Neuron (in vitro differentiated cells): Measurements from ENCODE around the gene KRTAP10-7.

Source experiments
- H2AFZ ChIP-seq: one replicate; pipeline ENCODE4 v1.6.1; 2013; ENCODE audit warnings: low read depth, mild to moderate bottlenecking, inconsistent platforms, low read length, moderate library complexity
- H3K27me3 ChIP-seq: one replicate; pipeline ENCODE4 v1.6.1; 2013; ENCODE audit warnings: low read length; ENCODE audit not compliant: insufficient read depth
- H3K36me3 ChIP-seq: one replicate; pipeline ENCODE4 v1.6.1; 2013; ENCODE audit warnings: low read length; ENCODE audit not compliant: insufficient read depth
- H3K4me1 ChIP-seq: one replicate; pipeline ENCODE4 v1.6.1; 2013; ENCODE audit warnings: low read length; ENCODE audit not compliant: insufficient read depth
- H3K4me3 ChIP-seq: 2 replicates; pipeline ENCODE4 v1.5.1; 2013; ENCODE audit warnings: mild to moderate bottlenecking, low read length, moderate library complexity
- H3K9me3 ChIP-seq: one replicate; pipeline ENCODE4 v1.6.1; 2013; ENCODE audit warnings: low read length

KRTAP10-7 gene

GRCh38 chr21:44614161-44614631, 13.8 kb downstream of the KRTAP10-7 start:
- H3K9me3 ChIP-seq, result peaks cover 3% of the 10 kb centered on the region

GRCh38 chr21:44614961-44615391, 14.6 kb downstream of the KRTAP10-7 start:
- Histone ChIP-seq H3K4me3 (no peak overlapping the region), H3K27me3 (no peaks in the 10 kb centered on the region), H3K9me3 (peaks cover 3% of the 10 kb centered on the region), H2AFZ (no peak overlapping the region), H3K4me1 (no peaks in the 10 kb centered on the region), H3K36me3 (no peaks in the 10 kb centered on the region)

More at GRCh38 chr21:44614161-44614631, 13.8 kb downstream of the KRTAP10-7 start:
- Histone ChIP-seq H3K36me3 (no peaks in the 10 kb centered on the region), H3K4me1 (no peaks in the 10 kb centered on the region), H2AFZ (no peak overlapping the region), H3K4me3 (no peak overlapping the region), H3K27me3 (no peaks in the 10 kb centered on the region)

- H3K4me3 ChIP-seq, result no peak overlapping the region
- H3K36me3 ChIP-seq, result no peaks in the 10 kb centered on the region
- no peak overlapping the region for H2AFZ ChIP-seq
- no peaks in the 10 kb centered on the region for H3K4me1 ChIP-seq
- H3K9me3 ChIP-seq, result peaks cover 3% of the 10 kb centered on the region
- H3K27me3 ChIP-seq, result no peaks in the 10 kb centered on the region
Observed at GRCh38 chr21:44615466-44615865, 15.1 kb downstream of the KRTAP10-7 start.

- no peaks in the 10 kb centered on the region for H3K27me3 ChIP-seq
- no peaks in the 10 kb centered on the region for H3K36me3 ChIP-seq
- no peak overlapping the region for H3K4me3 ChIP-seq
- H3K9me3 ChIP-seq, result peaks cover 3% of the 10 kb centered on the region
- no peak overlapping the region for H2AFZ ChIP-seq
- no peaks in the 10 kb centered on the region for H3K4me1 ChIP-seq
Observed at GRCh38 chr21:44615911-44616590, 15.7 kb downstream of the KRTAP10-7 start.

- Histone ChIP-seq H3K4me1 (no peaks in the 10 kb centered on the region), H3K27me3 (no peaks in the 10 kb centered on the region)
Observed at GRCh38 chr21:44616591-44616926, 16.2 kb downstream of the KRTAP10-7 start.

GRCh38 chr21:44617071-44617501, 16.7 kb downstream of the KRTAP10-7 start:
- H3K4me3 ChIP-seq, result no peak overlapping the region
- H3K4me1 ChIP-seq, result no peaks in the 10 kb centered on the region
- no peaks in the 10 kb centered on the region for H3K36me3 ChIP-seq
- H3K27me3 ChIP-seq, result no peaks in the 10 kb centered on the region
- H3K9me3 ChIP-seq, result no peaks in the 10 kb centered on the region
- H2AFZ ChIP-seq, result no peak overlapping the region

More at GRCh38 chr21:44616591-44616926, 16.2 kb downstream of the KRTAP10-7 start:
- H3K36me3 ChIP-seq, result no peaks in the 10 kb centered on the region
- no peak overlapping the region for H2AFZ ChIP-seq
- peaks cover 3% of the 10 kb centered on the region for H3K9me3 ChIP-seq
- H3K4me3 ChIP-seq, result no peak overlapping the region

GRCh38 chr21:44618504-44618903, 18.1 kb downstream of the KRTAP10-7 start:
- no peaks in the 10 kb centered on the region for H3K4me1 ChIP-seq
- no peaks in the 10 kb centered on the region for H3K36me3 ChIP-seq
- H3K27me3 ChIP-seq, result no peaks in the 10 kb centered on the region
- no peak overlapping the region for H3K4me3 ChIP-seq
- H2AFZ ChIP-seq, result no peak overlapping the region
- no peaks in the 10 kb centered on the region for H3K9me3 ChIP-seq

- no peak overlapping the region for H3K4me3 ChIP-seq
- H3K36me3 ChIP-seq, result no peaks in the 10 kb centered on the region
- no peaks in the 10 kb centered on the region for H3K9me3 ChIP-seq
- H3K27me3 ChIP-seq, result no peaks in the 10 kb centered on the region
- H3K4me1 ChIP-seq, result no peaks in the 10 kb centered on the region
- H2AFZ ChIP-seq, result no peak overlapping the region
Observed at GRCh38 chr21:44618909-44619308, 18.5 kb downstream of the KRTAP10-7 start.

- Histone ChIP-seq H3K27me3 (no peaks in the 10 kb centered on the region), H3K36me3 (no peaks in the 10 kb centered on the region), H2AFZ (no peak overlapping the region), H3K9me3 (no peaks in the 10 kb centered on the region), H3K4me3 (no peak overlapping the region), H3K4me1 (no peaks in the 10 kb centered on the region)
Observed at GRCh38 chr21:44619886-44620285, 19.5 kb downstream of the KRTAP10-7 start.

GRCh38 chr21:44623575-44623974, 23.2 kb downstream of the KRTAP10-7 start:
- Histone ChIP-seq H2AFZ (no peak overlapping the region), H3K4me3 (no peak overlapping the region), H3K4me1 (no peaks in the 10 kb centered on the region), H3K9me3 (no peaks in the 10 kb centered on the region), H3K27me3 (no peaks in the 10 kb centered on the region), H3K36me3 (no peaks in the 10 kb centered on the region)

- Histone ChIP-seq H2AFZ (no peak overlapping the region), H3K9me3 (peaks cover 2% of the 10 kb centered on the region), H3K36me3 (no peaks in the 10 kb centered on the region), H3K27me3 (no peaks in the 10 kb centered on the region), H3K4me3 (no peak overlapping the region), H3K4me1 (no peaks in the 10 kb centered on the region)
Observed at GRCh38 chr21:44625756-44626155, 25.4 kb downstream of the KRTAP10-7 start.

GRCh38 chr21:44626262-44626661, 25.9 kb downstream of the KRTAP10-7 start:
- Histone ChIP-seq H3K27me3 (no peaks in the 10 kb centered on the region), H3K4me1 (no peaks in the 10 kb centered on the region), H2AFZ (no peak overlapping the region), H3K36me3 (no peaks in the 10 kb centered on the region), H3K4me3 (no peak overlapping the region), H3K9me3 (peaks cover 2% of the 10 kb centered on the region)

GRCh38 chr21:44626673-44627143, 26.3 kb downstream of the KRTAP10-7 start, which contains the start of gene KRTAP10-9:
Gene KRTAP10-9, plus strand, starts transcription at chr21:44627093. Its CDS starts 79 bp downstream, at chr21:44627172.
- Histone ChIP-seq H3K4me3 (no peak within 1 kb of the TSS), H3K36me3 (no peaks in the 10 kb centered on the region), H3K27me3 (no peaks in the 10 kb centered on the region), H3K4me1 (no peaks in the 10 kb centered on the region), H3K9me3 (peaks cover 2% of the 10 kb centered on the region), H2AFZ (no peak within 1 kb of the TSS)
